Measurements from ENCODE around the gene AURKB. TPM values are rescaled to one million over a fixed set of nuclear protein-coding genes. Genes with fewer than 3 reads are reported as not detected.

Gene AURKB
- total and polyA plus RNA-seq, 2 of the 13 experiments (the other 11 are each of a cell fraction or from before 2014, with no cell fraction given), result 29.5 to 75.3 TPM

GRCh38 chr17:8160224-8160577 lies 50.2 kb downstream of the AURKB start (continued):
- TF ChIP-seq NR2F6 (IDR thresholded peaks at IDR 0.05), result no peak
- TF ChIP-seq NR2F6 (CRISPR knock-in tag; IDR thresholded peaks at IDR 0.05), result no peak
- TF ChIP-seq, protein P1, sequence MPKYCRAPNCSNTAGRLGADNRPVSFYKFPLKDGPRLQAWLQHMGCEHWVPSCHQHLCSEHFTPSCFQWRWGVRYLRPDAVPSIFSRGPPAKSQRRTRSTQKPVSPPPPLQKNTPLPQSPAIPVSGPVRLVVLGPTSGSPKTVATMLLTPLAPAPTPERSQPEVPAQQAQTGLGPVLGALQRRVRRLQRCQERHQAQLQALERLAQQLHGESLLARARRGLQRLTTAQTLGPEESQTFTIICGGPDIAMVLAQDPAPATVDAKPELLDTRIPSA (CRISPR knock-in tag; IDR thresholded peaks at IDR 0.05; ENCODE audit: borderline replicate concordance), result no peak
- TF ChIP-seq ZNF333 (CRISPR knock-in tag; IDR thresholded peaks at IDR 0.05; ENCODE audit: borderline replicate concordance), result no peak
- TF ChIP-seq MYPOP (CRISPR knock-in tag; IDR thresholded peaks at IDR 0.05), result no peak

- Histone ChIP-seq H3K4me3 (replicated peaks in 1 of 3; ENCODE audit: insufficient read depth in 1 of 3, low read depth in 2 of 3, low read length in 3 of 3) (no peak overlapping the region), H2AFZ (ENCODE audit: low read length) (no peak overlapping the region), H3K27me3 (ENCODE audit: control insufficient read depth in 1 of 2, insufficient read depth in 2 of 2, low read length in 2 of 2) (no peaks in the 10 kb centered on the region; a peak in 1 of 5 replicates), H3K9ac (ENCODE audit: insufficient read depth, low read depth, low read length) (no peak overlapping the region), H3K27ac (ENCODE audit: extremely low read length, insufficient read depth, low read length) (no peak overlapping the region), H3K9me3 (ENCODE audit: low read length) (no peaks in the 10 kb centered on the region), H3K4me1 (ENCODE audit: insufficient read depth, low read length) (peaks cover 59% of the 10 kb centered on the region), H3K36me3 (replicated peaks in 1 of 2; ENCODE audit: control insufficient read depth in 1 of 2, insufficient read depth in 2 of 2, low read length in 2 of 2) (peaks cover 1 to 7% of the 10 kb centered on the region in 2 experiments; a peak in 3 of 5 replicates), H4K20me1 (ENCODE audit: insufficient read depth, low read length) (no peaks in the 10 kb centered on the region), H3K4me2 (ENCODE audit: low read depth, low read length) (no peak overlapping the region), H3K79me2 (ENCODE audit: insufficient read depth, low read length) (peaks cover 18% of the 10 kb centered on the region)
- ATAC-seq, result no peak
- FAIRE-seq, result no peak
- ChIA-PET POLR2A (interaction anchor here (1.9 to 2.0 kb wide), 2 partner anchors 13 to 14 kb away, joined by 11 to 18 read pairs; no protein-coding TSS in a partner anchor), CTCF (ENCODE audit: low intra/inter-chr PET ratio, low total read pairs) (interaction anchor here (0.6 to 2.3 kb wide), 3 partner anchors 21 to 38 kb away, joined by 3 to 28 read pairs (median 4); no protein-coding TSS in a partner anchor)
- in situ Hi-C loops (cut with HindIII; ENCODE audit: extremely low pct_ligation_motif_present, low pct_unique_long_range_greater_than_20kb) (loop anchor here (5.0 kb wide), 1 partner anchor 37 kb away; the partner anchor contains the start of gene HES7), intact Hi-C loops (cut with micrococcal nuclease; ENCODE audit: unreplicated experiment) (no loop called here)
- BruUV-seq (replicated peaks), result no TSS peak
- WGBS (ENCODE audit: low lambda C conversion rate), result 94% methylated on average over 4 of the region's 4 CpGs
- no peak for DNase-seq (ENCODE audit: low spot score)
- TF ChIP-seq, protein P2, sequence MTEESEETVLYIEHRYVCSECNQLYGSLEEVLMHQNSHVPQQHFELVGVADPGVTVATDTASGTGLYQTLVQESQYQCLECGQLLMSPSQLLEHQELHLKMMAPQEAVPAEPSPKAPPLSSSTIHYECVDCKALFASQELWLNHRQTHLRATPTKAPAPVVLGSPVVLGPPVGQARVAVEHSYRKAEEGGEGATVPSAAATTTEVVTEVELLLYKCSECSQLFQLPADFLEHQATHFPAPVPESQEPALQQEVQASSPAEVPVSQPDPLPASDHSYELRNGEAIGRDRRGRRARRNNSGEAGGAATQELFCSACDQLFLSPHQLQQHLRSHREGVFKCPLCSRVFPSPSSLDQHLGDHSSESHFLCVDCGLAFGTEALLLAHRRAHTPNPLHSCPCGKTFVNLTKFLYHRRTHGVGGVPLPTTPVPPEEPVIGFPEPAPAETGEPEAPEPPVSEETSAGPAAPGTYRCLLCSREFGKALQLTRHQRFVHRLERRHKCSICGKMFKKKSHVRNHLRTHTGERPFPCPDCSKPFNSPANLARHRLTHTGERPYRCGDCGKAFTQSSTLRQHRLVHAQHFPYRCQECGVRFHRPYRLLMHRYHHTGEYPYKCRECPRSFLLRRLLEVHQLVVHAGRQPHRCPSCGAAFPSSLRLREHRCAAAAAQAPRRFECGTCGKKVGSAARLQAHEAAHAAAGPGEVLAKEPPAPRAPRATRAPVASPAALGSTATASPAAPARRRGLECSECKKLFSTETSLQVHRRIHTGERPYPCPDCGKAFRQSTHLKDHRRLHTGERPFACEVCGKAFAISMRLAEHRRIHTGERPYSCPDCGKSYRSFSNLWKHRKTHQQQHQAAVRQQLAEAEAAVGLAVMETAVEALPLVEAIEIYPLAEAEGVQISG (CRISPR knock-in tag; IDR thresholded peaks at IDR 0.05), result no peak
- TF ChIP-seq, protein P3, sequence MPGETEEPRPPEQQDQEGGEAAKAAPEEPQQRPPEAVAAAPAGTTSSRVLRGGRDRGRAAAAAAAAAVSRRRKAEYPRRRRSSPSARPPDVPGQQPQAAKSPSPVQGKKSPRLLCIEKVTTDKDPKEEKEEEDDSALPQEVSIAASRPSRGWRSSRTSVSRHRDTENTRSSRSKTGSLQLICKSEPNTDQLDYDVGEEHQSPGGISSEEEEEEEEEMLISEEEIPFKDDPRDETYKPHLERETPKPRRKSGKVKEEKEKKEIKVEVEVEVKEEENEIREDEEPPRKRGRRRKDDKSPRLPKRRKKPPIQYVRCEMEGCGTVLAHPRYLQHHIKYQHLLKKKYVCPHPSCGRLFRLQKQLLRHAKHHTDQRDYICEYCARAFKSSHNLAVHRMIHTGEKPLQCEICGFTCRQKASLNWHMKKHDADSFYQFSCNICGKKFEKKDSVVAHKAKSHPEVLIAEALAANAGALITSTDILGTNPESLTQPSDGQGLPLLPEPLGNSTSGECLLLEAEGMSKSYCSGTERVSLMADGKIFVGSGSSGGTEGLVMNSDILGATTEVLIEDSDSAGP (CRISPR knock-in tag; IDR thresholded peaks at IDR 0.05; ENCODE audit: borderline replicate concordance), result no peak
- TF ChIP-seq ZNF224 (CRISPR knock-in tag; IDR thresholded peaks at IDR 0.05) (no peak), SRSF1 (optimal IDR thresholded peaks at IDR 0.05; ENCODE audit: low read depth, low read length) (no peak), POGZ (CRISPR knock-in tag; IDR thresholded peaks at IDR 0.05) (no peak), SUZ12 (IDR thresholded peaks at IDR 0.05; ENCODE audit: low read depth, low read length) (no peak), NONO (IDR thresholded peaks at IDR 0.05) (no peak), NONO (CRISPR knock-in tag; conservative IDR thresholded peaks at IDR 0.05) (no peak), SALL1 (CRISPR knock-in tag; IDR thresholded peaks at IDR 0.05) (no peak), TEAD3 (CRISPR knock-in tag; optimal IDR thresholded peaks at IDR 0.05; ENCODE audit: borderline replicate concordance) (no peak), SIX4 (CRISPR knock-in tag; IDR thresholded peaks at IDR 0.05) (no peak), ZSCAN30 (CRISPR knock-in tag; IDR thresholded peaks at IDR 0.05) (no peak), ZNF432 (CRISPR knock-in tag; IDR thresholded peaks at IDR 0.05; ENCODE audit: borderline replicate concordance) (no peak)
Observed at GRCh38 chr17:8159459-8160223, 50.7 kb downstream of the AURKB start.

All from HepG2 (cell line).